Measurements from ENCODE around the gene ARRDC5.

- TF ChIP-seq CTCF (IDR thresholded peaks at IDR 0.05) (no peak), POLR2A (IDR thresholded peaks at IDR 0.05) (no peak)
Measured at GRCh38 chr19:4913996-4914735, 11.5 kb upstream of the ARRDC5 start.
